Activated CD8-positive, alpha-beta memory T cell treated with anti-CD3 and anti-CD28 coated beads, Interleukin-2, amount 50 U/mL, for 4 hours (primary cell): ENCODE results near the gene ALDH1A2.

Experiments
- DNase-seq: peaks from one replicate; pipeline ENCODE4 v3.0.0-alpha.2; 2020

The ALDH1A2 gene

DNA sequence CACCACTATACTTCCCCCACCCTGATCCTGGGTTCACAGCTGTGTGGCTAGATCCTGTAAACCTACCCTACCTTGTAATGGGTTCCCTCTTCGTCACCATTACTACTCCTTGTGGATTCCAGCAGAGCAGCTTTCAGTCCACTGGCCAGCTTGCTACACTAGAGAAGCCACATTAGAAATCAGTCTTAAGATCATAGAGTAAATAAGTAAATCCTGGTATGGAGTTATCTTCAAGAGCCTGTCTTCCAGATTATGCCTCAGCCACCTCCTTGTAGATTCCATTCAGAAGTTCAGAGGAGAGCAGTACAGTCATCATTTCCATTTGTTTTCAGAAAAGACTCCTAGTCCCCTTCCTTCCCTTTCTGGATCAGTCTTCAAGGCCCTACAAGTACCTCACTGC is 123.7 kb downstream of the ALDH1A2 start:
- DNase-seq = no peak

- no peak for DNase-seq
These were observed 133.2 kb downstream of the ALDH1A2 start for GRCh38 chr15:57932348-57932747.

DNA sequence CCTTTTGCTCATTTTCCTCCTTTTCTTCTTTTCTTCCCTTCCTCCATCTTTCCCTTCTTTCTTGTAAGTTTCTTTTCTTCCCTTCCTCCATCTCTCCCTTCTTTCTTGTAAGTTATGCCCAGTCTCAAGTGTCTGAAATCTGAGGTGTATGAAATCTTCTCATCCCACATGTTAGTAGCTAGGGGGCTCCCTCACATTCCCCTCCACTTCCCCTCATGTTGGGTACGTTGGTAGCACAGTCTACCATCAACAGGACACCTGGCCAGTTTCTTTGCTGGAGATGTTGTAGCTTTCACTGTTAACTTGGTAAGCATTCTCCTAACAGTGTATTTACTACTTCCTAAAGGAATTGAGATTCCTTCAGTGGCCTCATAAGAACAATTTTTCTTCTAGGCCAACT is 133.9 kb downstream of the ALDH1A2 start:
- no peak for DNase-seq

- DNase-seq = no peak
These were observed 138.3 kb downstream of the ALDH1A2 start for GRCh38 chr15:57927091-57927631.

DNA sequence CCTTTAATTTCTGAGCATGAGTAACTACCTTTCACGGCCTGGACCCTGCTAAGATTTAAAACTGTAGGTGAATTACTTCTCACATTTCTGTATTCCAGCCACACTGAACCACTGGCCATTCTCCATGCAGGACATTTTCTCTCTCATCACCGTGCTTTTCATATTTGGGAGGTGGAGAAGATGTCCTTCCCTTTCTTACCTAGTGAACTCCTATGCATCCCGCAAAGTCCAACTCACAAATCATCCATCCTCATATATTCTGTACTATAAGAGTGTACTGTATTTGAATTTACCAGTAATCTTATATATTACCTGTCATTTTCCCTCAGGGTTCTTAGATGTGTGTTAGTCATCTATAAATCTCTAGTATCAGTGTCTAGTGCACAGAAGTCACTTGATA is 139.9 kb downstream of the ALDH1A2 start:
- DNase-seq = no peak

- DNase-seq = no peak
These were observed 140.9 kb downstream of the ALDH1A2 start for GRCh38 chr15:57924598-57924997.

GRCh38 chr15:57923750-57924149 is 141.8 kb downstream of the ALDH1A2 start:
- DNase-seq = no peak

GRCh38 chr15:57923306-57923705 is 142.2 kb downstream of the ALDH1A2 start:
- no peak for DNase-seq

DNA sequence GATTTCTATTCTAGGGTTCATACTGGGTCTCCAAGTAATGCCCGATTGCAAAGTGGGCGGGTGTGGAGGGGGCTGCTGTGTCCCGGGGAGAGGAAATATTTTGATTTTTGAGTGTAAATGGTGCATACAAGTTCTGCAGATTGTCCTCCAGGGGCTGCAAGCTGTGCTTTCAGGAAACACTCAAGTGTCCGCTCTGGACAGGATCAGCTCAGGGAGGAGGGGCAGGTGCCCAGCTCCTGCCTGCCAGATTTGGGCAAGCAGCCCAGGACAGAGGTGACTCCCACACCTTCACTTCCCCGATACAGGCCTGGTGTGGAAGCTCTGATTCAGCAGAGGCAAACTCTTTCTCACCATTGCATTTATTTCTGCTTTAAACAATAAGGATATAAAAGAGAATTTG is 142.7 kb downstream of the ALDH1A2 start:
- DNase-seq = no peak

DNA sequence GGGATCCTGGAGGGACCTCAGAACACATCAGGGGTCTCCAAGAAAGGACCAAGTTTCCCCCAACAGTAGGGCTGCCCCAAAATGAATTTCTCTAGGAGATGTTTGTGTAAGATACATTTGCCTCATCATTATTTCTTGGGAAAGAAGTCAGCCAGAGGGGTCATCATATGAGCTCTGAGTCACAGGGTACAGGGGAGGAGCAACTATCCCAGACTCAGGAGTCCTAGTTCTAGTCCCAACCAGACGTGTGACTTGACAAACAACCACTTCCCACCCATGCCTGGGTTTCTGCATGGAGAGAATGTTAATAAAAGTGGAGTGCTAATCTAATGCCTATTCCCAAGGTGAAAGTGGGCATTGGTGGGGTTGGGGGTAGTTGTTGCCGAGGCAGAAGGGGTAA is 144.1 kb downstream of the ALDH1A2 start:
- DNase-seq = no peak

DNA sequence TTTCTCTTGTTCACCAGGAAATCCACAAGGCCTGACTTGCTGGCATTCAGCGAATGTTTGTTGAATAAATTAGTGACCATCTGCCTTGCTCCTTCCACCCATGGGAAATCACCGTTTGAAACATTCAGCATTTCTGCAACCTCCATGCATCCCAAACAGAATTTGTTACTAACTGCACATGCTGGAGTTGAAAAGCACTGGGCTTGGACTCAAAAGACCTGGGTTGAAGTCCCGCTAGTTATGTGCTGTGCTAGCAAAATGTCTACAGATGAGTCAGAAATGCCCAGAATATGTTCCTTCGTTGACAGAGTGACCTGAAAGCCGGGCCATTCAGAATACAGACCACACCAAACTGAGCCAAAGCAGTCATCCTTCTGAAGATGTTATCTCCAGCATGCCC is 144.6 kb downstream of the ALDH1A2 start:
- DNase-seq = no peak

GRCh38 chr15:57919754-57920153 is 145.8 kb downstream of the ALDH1A2 start:
- DNase-seq = no peak

DNA sequence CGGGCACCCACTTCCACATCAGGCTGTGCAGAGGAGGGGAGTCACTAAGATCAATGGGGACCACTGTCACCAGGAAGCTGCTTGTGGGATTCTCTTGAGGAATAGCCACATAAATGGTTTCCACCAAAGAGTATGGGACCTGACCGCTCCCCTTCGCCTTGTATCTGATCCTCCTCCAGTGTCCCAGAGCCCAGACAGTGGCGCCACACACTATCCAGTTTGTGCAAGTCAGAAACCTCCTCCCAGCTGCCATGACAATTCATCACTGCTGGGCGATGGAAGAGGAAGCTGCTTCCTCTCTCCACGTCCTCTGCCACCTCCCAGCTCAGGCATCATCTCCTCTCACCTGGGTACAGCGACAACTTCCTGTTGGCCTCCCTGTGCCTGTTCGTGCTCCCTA is 147.5 kb downstream of the ALDH1A2 start:
- no peak for DNase-seq

DNA sequence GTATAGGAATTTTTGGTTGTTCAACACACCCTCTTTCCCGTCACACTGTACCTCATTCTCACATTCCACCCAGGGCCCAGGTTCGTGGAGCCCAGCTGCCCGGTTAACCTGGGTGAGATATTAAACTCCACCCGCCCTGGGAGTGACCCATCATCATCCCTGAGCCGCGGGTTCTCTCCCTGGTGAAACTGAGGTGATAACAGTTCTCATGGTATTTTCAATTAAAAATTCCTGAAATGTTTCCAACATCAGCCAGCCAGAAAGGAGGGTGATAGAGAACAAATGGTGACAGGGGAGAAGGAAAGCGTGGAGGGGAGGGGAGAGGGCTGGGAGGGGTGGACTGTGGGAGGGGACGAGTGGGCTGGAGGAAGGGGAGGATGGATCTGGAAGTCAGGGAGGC is 148.8 kb downstream of the ALDH1A2 start:
- no peak for DNase-seq

DNA sequence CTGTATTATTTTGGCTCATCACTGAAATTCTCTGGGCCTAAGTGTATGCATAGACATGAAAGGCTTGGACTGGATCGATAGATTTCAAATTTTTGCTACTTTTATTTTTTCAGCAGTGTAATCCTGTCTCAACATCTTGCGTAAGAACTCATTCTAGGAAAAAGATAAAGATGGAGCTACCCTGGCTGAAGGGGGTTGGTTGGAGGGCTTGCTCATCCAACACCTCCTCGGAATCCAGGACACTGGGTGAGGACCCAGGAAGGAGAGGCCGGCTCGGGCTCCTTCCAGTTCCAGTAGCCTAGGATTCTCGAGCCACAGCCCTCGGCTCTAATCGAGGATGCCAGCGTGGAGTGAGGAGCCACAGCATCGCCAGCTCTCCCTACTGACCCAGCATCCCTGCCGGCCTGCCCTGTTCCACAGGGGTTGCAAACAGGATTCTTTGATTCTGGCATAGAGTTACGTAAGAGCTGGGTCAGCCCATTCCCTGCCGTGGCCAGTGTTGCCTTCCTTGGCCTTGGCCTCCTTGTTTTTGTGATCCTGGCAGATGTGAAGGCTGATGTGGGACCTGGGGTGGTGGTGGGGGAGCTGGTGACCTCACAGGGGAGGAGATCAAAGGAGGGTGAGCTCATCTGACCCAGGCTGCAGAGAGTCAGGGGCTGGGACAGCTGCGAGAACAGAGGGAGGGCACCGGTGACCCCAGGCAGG is 149.5 kb downstream of the ALDH1A2 start:
- no peak for DNase-seq

DNA sequence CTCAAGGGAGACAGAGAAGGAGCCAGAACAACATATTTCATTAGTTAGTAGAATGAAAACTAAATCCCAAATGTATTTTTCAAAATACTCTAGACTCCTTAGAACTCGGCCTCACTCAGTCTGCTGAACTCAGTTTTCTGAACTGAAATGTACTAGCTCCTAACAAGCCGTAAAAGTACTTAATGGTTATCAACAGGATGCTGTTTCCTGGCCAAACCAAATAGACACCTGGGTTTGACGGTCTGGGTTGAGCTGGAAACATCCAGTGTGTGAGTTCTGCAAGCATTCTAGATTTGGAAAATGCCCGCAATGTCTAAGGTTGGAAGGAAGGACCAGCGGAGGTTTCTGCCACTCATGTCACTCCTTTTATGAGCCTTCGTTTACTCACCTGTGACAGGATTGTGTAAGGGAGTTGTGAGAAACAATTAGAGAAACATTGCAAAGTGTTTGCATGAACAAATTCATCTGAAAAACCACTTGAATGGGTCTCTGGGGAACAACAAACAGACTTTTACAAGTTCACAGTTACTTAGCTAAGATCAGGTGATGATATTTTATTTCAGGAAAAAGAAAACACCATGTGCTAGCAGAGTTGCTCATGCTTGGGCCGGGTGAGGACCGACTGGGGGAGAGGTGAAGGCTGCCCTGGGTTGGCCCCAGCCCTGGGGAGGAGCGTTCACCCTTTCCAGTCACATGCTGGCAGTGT is 151.0 kb downstream of the ALDH1A2 start:
- no peak for DNase-seq

DNA sequence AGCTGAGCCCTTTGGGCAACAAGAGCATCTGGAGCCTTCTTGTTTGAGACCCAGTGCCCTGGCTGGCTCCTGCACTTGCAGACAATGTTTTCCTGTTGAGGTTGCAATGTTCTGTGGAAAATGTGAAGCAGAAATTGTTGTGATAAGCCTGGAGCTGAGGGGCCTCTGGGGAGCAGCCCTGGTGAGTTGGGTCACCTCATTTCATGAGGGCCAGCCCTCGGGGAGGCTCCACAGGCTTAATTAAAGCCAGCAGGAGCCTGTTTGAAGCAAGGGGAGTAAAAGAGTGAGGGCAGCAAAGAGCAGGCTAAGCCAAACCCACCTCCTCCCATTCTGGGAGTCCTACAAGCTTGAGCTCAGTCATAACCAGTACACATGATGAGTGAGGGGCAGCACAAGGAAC is 154.3 kb downstream of the ALDH1A2 start:
- no peak for DNase-seq

DNA sequence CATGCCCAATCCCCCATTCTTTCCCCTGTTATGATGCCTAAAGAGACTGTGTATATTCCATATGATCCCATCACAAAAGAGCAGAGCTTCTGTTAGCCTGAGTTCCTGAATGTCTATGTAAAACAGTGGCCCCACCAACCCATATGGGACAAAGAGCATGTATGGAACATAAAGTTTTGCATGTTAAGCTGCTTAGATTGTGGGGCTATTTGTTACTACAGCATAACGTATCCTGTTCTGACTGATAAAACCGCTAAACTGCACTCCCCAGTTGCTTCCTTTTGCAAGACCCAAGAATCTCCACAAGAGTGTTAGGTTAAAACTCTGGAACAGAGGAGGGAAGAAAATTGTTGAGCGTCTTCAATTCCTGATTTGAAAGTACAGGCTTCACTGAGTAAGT is 154.8 kb downstream of the ALDH1A2 start:
- DNase-seq = no peak

- no peak for DNase-seq
These were observed 156.1 kb downstream of the ALDH1A2 start for GRCh38 chr15:57909388-57909787.

DNA sequence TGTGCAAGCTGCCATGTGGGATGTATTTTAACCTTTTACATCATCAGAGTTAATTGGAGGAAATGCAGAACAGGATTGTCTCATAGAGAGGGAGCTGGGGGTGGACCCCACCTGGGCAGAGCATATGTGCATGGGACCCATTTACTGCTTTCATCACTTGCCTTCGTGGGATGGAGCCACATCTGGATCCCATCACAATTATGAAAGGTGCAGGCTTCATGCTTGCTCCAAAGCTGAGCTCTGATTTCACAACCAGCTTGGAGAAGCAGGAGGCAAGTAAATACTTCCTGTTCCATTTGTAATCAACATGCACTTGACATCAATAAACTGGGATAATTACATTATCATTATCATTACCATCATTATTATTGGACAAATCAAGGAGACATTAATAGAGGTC is 161.9 kb downstream of the ALDH1A2 start:
- DNase-seq = no peak
